HUES48 (cell line): ENCODE data around the gene C5orf15.
A peak's percentile ranks its signal among the peaks of the same experiment; 100 is the strongest.

Experiments
- H3K27ac ChIP-seq: one replicate; pipeline ENCODE4 v1.7.0; 2013; ENCODE audit warnings: low read depth, low read length, inconsistent platforms
- H3K27me3 ChIP-seq: 2 replicates; pipeline ENCODE4 v1.6.1; 2013; ENCODE audit warnings: mild to moderate bottlenecking, low read length; ENCODE audit not compliant: control insufficient read depth, insufficient read depth
- H3K36me3 ChIP-seq: 2 replicates; pipeline ENCODE4 v1.6.1; 2013; ENCODE audit warnings: low read length; ENCODE audit not compliant: control insufficient read depth, insufficient read depth
- H3K4me1 ChIP-seq: 2 replicates; pipeline ENCODE4 v1.6.1; 2013; ENCODE audit warnings: mild to moderate bottlenecking, low read length; ENCODE audit not compliant: control insufficient read depth, insufficient read depth
- H3K4me3 ChIP-seq: 2 replicates; pipeline ENCODE4 v1.5.1; 2013; ENCODE audit warnings: mild to moderate bottlenecking, low read depth, low read length
- H3K9ac ChIP-seq: 2 replicates; pipeline ENCODE4 v1.6.1; 2013; ENCODE audit warnings: mild to moderate bottlenecking, low read depth, low read length, moderate library complexity
- H3K9me3 ChIP-seq: 2 replicates; pipeline ENCODE4 v1.6.1; 2013; ENCODE audit warnings: low read length; ENCODE audit not compliant: control insufficient read depth, insufficient read depth

C5orf15 gene

DNA sequence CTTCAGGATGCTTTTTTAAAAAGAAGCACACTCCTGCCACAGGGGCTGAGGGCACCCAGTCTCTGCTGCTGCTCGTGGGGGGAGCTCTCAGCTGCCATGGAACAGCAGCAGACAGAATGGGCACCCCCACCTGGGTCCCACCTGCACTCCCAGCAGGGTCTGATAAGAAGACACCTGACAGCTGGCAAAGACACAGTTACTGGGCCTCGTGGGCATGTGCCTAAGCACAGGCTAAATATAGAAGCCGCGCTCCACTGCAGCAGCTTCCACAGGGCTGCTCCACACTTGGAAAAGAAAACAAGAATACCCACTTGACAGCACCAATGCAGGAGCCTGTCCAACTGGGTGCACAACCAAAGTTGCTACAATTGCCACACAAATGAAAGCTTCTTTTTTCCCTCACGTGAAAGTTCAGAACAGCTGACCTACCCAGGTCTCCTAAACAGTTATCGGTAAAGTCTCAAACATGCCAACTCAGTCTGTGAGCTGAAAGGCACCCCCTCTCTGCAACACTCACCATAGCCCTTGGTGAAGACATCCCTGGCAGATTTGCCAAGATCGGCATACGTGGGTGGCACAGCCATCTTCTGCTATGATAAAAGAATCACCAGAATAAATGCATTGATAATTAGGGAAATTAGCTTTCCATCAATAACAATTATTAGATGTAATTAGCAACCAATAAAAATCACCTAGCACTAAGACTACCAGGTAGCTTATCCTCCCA is 24.2 kb upstream of the C5orf15 start:
- Histone ChIP-seq H3K27ac (no peak overlapping the region), H3K9ac (no peak overlapping the region), H3K27me3 (no peaks in the 10 kb centered on the region), H3K9me3 (no peaks in the 10 kb centered on the region), H3K4me3 (no peak overlapping the region), H3K36me3 (peaks cover 47% of the 10 kb centered on the region), H3K4me1 (peaks cover 21% of the 10 kb centered on the region)

DNA sequence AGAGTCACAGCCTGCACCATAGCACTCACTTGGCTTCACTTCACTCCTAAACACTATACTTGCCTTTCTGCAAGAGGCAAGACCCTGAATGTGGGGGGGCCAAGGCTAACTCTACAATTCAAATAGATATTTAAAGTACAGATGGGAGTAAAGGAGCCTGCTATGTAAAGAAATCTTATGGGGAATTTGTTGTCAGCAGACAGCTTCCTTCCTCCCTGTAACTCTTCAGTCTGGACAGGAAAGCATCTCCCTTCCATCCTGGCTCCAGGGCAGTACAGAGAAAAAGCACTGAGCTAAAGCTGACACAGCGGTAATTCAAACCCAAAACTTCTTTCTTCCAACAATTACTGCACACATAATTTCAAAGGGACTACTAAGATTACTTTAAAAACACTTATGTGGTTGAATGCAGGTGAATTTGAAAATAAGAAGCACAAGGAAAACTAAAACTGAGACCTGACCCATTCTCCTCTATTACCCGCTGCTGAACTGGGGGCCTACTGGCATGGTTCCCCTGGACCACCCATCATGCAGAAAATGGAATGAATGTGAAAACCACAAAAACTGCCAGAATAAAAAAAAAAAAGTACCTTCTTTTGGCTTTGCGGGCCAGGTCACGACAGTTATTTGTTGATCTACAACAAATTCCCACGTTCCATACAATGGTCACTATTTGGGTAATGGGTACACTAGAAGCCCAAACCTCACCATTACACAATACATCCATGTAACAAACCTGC is 22.9 kb upstream of the C5orf15 start:
- H3K4me1 ChIP-seq: peaks cover 13% of the 10 kb centered on the region
- H3K36me3 ChIP-seq: peaks cover 59% of the 10 kb centered on the region
- H3K27ac ChIP-seq: no peak overlapping the region
- H3K27me3 ChIP-seq: no peaks in the 10 kb centered on the region
- no peaks in the 10 kb centered on the region for H3K9me3 ChIP-seq
- H3K4me3 ChIP-seq: no peak overlapping the region
- no peak overlapping the region for H3K9ac ChIP-seq

DNA sequence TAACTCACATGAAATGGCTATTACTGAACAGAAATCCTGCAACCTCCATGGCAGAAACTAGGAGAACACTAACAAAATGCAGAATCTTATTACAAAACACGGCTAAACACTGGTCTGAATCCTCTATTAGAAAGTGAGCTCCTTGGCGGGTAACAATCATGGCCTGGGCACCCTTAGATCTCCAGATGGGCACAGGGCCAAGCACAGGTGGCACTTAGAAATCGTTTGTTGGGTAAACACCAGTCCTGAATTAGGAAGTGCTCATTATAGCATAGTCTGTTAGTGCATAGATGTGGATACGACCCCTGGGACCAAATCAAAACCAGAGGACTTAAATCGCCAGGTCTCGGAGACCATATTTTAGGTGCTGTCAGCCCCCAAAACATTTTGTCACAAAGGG is 22.0 kb upstream of the C5orf15 start:
- no peak overlapping the region for H3K27ac ChIP-seq
- no peaks in the 10 kb centered on the region for H3K27me3 ChIP-seq
- no peak overlapping the region for H3K9ac ChIP-seq
- H3K4me3 ChIP-seq: no peak overlapping the region
- H3K9me3 ChIP-seq: no peaks in the 10 kb centered on the region
- H3K36me3 ChIP-seq: peaks cover 69% of the 10 kb centered on the region
- peaks cover 4% of the 10 kb centered on the region; the same call in 1 of the 2 replicates for H3K4me1 ChIP-seq

DNA sequence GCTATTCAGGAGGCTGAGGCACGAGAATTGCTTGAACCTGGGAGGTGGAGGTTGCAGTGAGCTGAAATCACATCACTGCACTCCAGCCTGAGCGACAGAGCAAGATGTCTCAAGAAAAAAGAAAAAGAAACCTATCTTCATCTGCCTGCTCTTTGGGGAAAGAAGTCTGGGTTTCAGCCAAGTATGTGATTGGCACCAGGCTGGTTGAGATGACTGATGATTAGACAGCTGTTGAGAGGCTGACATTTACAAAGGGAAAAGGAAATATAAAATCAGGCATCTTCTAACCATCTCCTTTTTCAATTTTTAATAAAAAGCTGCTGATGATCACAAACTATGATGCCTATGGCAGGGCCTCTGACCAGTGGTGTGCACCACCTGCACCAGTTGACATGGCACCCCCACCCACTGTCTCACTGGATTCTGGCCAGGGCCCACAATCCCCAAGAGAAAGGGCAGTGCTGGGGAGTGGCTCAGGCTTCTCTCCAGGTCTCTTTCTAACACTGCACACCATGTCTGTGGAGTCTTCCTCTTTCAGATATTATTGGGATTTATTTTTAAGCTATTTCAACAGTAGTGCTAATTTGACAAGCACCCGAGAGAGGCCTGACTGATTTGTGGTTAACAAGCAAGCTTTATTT is 17.2 kb upstream of the C5orf15 start:
- peaks cover 90% of the 10 kb centered on the region for H3K36me3 ChIP-seq
- H3K27me3 ChIP-seq: no peaks in the 10 kb centered on the region
- no peak overlapping the region for H3K4me3 ChIP-seq
- no peak overlapping the region for H3K9ac ChIP-seq
- no peaks in the 10 kb centered on the region for H3K9me3 ChIP-seq
- no peaks in the 10 kb centered on the region for H3K4me1 ChIP-seq
- H3K27ac ChIP-seq: no peak overlapping the region

DNA sequence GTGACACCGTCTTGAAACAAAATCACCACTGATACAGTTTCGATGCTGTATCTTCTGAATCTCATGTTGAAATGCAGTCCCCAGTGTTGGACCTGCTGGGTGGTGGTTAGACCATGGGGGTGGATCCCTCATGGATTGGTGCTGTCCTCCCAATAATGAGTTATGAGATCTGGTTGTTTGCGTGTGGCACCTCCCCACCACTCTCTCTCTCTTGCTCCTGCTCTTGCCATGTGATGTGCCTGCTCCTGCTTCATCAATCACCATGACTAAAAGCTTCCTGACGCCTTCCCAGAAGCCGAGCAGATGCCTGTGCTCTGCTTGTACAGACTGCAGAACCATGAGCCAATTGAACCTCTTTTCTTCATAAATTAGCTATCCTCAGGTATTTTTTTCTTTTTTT is 15.2 kb upstream of the C5orf15 start:
- no peaks in the 10 kb centered on the region for H3K4me1 ChIP-seq
- H3K27me3 ChIP-seq: no peaks in the 10 kb centered on the region
- no peak overlapping the region for H3K4me3 ChIP-seq
- H3K9me3 ChIP-seq: no peaks in the 10 kb centered on the region
- no peak overlapping the region for H3K9ac ChIP-seq
- H3K36me3 ChIP-seq: peaks cover 88% of the 10 kb centered on the region
- no peak overlapping the region for H3K27ac ChIP-seq

DNA sequence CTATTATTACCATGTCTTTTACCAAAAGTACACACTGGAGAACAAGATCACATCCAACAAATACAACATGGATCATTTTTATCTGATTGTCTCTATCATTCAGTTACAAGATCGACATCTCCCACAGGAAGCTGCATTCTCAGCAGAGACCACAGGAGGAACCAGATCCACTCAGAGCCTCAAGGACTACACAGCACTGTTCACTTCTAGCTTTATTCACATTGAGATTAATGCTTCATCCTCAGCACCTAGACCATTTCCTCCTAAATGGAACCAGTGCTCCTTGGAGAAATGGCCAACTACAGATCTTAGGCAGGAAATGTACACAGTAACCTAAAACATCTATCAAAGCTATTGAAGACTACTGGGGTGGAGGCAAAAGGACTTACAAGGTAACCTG is 13.3 kb upstream of the C5orf15 start:
- H3K36me3 ChIP-seq: peaks cover 89% of the 10 kb centered on the region
- no peak overlapping the region for H3K9ac ChIP-seq
- no peak overlapping the region for H3K4me3 ChIP-seq
- no peaks in the 10 kb centered on the region for H3K27me3 ChIP-seq
- H3K27ac ChIP-seq: no peak overlapping the region
- peaks cover 4% of the 10 kb centered on the region; the same call in 1 of the 2 replicates for H3K4me1 ChIP-seq
- H3K9me3 ChIP-seq: no peaks in the 10 kb centered on the region

DNA sequence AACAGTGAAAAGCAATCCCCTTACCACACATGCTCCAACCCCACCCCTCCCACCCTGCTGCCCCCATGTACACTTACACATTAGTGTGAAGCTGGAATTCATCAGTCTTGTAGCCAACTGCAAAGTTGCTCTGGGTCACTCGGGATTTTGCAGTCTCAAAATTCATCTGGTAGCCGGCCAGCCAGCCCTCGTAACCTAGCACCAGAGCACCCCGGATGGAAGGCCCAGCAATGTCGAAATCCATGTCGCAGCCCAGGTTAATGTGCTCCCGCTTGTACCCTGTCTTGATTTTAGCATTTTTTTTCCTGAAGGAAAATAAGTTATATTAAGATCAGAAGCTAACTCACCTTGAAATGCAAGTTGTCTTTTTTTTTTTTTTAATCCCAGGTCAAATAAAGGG is 12.2 kb upstream of the C5orf15 start:
- Histone ChIP-seq H3K27ac (no peak overlapping the region), H3K4me1 (peaks cover 4% of the 10 kb centered on the region; the same call in 1 of the 2 replicates), H3K36me3 (peaks cover 83% of the 10 kb centered on the region), H3K27me3 (no peaks in the 10 kb centered on the region), H3K9me3 (no peaks in the 10 kb centered on the region), H3K9ac (no peak overlapping the region), H3K4me3 (no peak overlapping the region)

DNA sequence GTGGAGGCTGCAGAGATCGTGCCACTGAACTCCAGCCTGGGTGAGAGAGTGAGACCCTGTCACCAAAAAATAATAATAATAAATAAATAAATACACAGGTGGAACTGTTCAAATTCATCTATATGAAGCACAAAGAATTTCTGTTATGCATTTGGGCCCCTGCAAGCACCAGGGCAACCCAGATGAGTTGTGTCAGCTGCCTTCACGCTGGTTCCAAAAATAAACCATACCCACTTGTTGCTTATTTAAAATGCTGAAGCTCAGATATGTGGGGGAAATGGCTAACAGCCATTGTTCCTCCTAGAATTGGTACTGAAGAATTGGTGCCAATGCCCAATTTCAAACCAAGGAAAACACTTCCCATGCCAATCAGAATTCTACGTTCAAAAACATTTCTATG is 10.5 kb upstream of the C5orf15 start:
- no peaks in the 10 kb centered on the region for H3K9me3 ChIP-seq
- H3K4me3 ChIP-seq: no peak overlapping the region
- H3K36me3 ChIP-seq: peaks cover 85% of the 10 kb centered on the region
- H3K27me3 ChIP-seq: no peaks in the 10 kb centered on the region
- H3K4me1 ChIP-seq: peaks cover 4% of the 10 kb centered on the region; the same call in 1 of the 2 replicates
- no peak overlapping the region for H3K9ac ChIP-seq
- no peak overlapping the region for H3K27ac ChIP-seq

DNA sequence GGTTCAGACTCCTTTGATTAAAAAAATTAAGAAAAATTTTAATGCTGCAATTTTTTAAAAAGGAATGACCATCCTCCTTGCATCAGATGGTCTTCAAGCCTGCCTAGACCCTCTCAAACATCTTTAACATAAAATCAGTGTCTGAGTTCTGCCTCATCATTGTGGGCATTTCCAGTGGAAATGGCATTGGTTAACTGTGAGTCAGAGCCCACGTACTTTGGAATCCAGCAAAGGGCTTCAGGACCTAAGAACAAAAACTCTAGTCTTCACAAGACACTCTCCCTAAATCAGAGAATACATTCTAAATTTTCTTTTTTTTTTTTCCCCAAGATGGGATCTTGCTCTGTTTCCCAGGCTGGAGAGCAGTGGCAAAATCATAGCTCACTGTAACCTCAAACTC is 9.4 kb upstream of the C5orf15 start:
- no peak overlapping the region for H3K9ac ChIP-seq
- H3K36me3 ChIP-seq: peaks cover 85% of the 10 kb centered on the region
- no peaks in the 10 kb centered on the region for H3K9me3 ChIP-seq
- no peaks in the 10 kb centered on the region for H3K27me3 ChIP-seq
- no peak overlapping the region for H3K4me3 ChIP-seq
- H3K4me1 ChIP-seq: peaks cover 4% of the 10 kb centered on the region; the same call in 1 of the 2 replicates
- H3K27ac ChIP-seq: peak overlapping the region; percentile 45

DNA sequence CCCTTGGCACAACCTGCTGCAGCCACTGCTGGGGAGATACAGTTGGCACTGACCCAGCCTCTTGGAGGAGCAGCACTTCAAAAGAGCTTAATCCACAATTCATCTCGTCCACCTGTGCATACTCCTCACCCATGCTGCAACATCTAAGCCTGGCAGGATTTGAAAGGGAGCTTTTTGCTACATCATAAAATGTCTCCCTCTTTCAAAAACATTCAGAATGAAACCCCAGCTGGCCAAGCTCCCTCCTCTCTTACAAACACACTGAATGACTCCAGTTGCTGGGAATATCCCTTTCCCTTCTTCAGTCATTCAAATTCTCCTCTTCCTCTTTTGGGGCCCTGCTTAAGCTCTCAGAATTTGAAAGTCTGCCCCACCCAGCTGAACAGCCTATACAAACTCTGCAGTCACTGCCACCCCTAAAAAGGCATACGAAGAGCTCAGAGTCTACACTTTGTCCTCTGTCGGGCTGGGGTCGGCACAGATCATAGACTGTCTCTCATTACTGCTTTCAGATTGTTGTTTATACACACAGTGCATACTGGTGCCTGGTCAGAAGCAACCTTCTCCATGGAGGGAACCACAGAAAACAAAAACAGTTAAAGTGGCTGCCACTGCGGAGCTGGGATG is 8.8 kb upstream of the C5orf15 start:
- H3K4me1 ChIP-seq: peaks cover 4% of the 10 kb centered on the region; the same call in 1 of the 2 replicates
- no peaks in the 10 kb centered on the region for H3K9me3 ChIP-seq
- H3K27me3 ChIP-seq: no peaks in the 10 kb centered on the region
- no peak overlapping the region for H3K9ac ChIP-seq
- peaks cover 88% of the 10 kb centered on the region for H3K36me3 ChIP-seq
- H3K4me3 ChIP-seq: no peak overlapping the region
- H3K27ac ChIP-seq: peak overlapping the region; percentile 45
